Measurements from ENCODE around the gene MAB21L4.

Gene MAB21L4

GRCh38 chr2:240922245-240922981 lies 26.5 kb upstream of the MAB21L4 start:
- H3K4me3 ChIP-seq (ENCODE audit: low read depth, low read length), result no peak overlapping the region
- no peak for DNase-seq (ENCODE audit: low read depth)
- TF ChIP-seq CTCF (IDR thresholded peaks at IDR 0.05; ENCODE audit: low read depth, low read length, missing control alignments), result no peak

- no peak overlapping the region for H3K4me3 ChIP-seq (ENCODE audit: low read depth, low read length)
- no peak for DNase-seq (ENCODE audit: low read depth)
- TF ChIP-seq CTCF (IDR thresholded peaks at IDR 0.05; ENCODE audit: low read depth, low read length, missing control alignments), result no peak
These were observed 26.0 kb upstream of the MAB21L4 start for GRCh38 chr2:240921995-240922244.

GRCh38 chr2:240921311-240921994 lies 25.5 kb upstream of the MAB21L4 start:
- DNase-seq (ENCODE audit: low read depth), result no peak
- no peak for TF ChIP-seq CTCF (IDR thresholded peaks at IDR 0.05; ENCODE audit: low read depth, low read length, missing control alignments)
- H3K4me3 ChIP-seq (ENCODE audit: low read depth, low read length), result no peak overlapping the region

- H3K4me3 ChIP-seq (ENCODE audit: low read depth, low read length), result no peak overlapping the region
- TF ChIP-seq CTCF (IDR thresholded peaks at IDR 0.05; ENCODE audit: low read depth, low read length, missing control alignments), result no peak
- DNase-seq (ENCODE audit: low read depth), result no peak
These were observed 24.9 kb upstream of the MAB21L4 start for GRCh38 chr2:240920783-240921231.

- TF ChIP-seq CTCF (IDR thresholded peaks at IDR 0.05; ENCODE audit: low read depth, low read length, missing control alignments), result no peak
- H3K4me3 ChIP-seq (ENCODE audit: low read depth, low read length), result no peak overlapping the region
- DNase-seq (ENCODE audit: low read depth), result no peak
These were observed 24.1 kb upstream of the MAB21L4 start for GRCh38 chr2:240919786-240920782.

GRCh38 chr2:240919161-240919781 lies 23.3 kb upstream of the MAB21L4 start:
- TF ChIP-seq CTCF (IDR thresholded peaks at IDR 0.05; ENCODE audit: low read depth, low read length, missing control alignments), result no peak
- DNase-seq (ENCODE audit: low read depth), result no peak
- no peak overlapping the region for H3K4me3 ChIP-seq (ENCODE audit: low read depth, low read length)
